WTC11 (cell line): ENCODE results near the gene CACNG4. TPM values are rescaled to one million over a fixed set of nuclear protein-coding genes. Genes with fewer than 3 reads are reported as not detected.

Experiments
- ATAC-seq: fragments of 200-7000 bp; cut with Tn5 transposase; 2 replicates; pipeline ENCODE4 v1.10.0; 2021; ENCODE audit warnings: mild to moderate bottlenecking, moderate library complexity
- CTCF ChIA-PET: fragments of 300-600 bp; sonication (Branson Sonifier 250); formaldehyde crosslinking; loops from one replicate; lab custom pipeline; 2021; ENCODE audit warnings: antibody characterized with exemption; lab: Charles Lee
- POLR2A ChIA-PET: fragments of 350-600 bp; sonication (Branson Sonifier 250); formaldehyde crosslinking; loops from one replicate; lab custom pipeline; 2021; ENCODE audit warnings: antibody characterized with exemption; lab: Charles Lee
- DNase-seq: peaks from one replicate; pipeline ENCODE4 v3.0.0; 2021; ENCODE audit warnings: low spot score
- H3K27ac Mint-ChIP-seq: 2 replicates; pipeline ENCODE4 v1.8.0; 2021; ENCODE audit warnings: mixed read lengths
- H3K27me3 Mint-ChIP-seq: 2 replicates; pipeline ENCODE4 v1.8.0; 2021; ENCODE audit warnings: low read depth, mild to moderate bottlenecking, moderate library complexity, mixed read lengths
- H3K36me3 Mint-ChIP-seq: 2 replicates; pipeline ENCODE4 v1.8.0; 2021; ENCODE audit warnings: mixed read lengths
- H3K4me1 Mint-ChIP-seq: 2 replicates; pipeline ENCODE4 v1.8.0; 2022; ENCODE audit warnings: mixed read lengths
- H3K4me3 Mint-ChIP-seq: 2 replicates; pipeline ENCODE4 v1.8.0; 2021; ENCODE audit warnings: mild to moderate bottlenecking, moderate library complexity, mixed read lengths
- H3K9me3 Mint-ChIP-seq: 2 replicates; pipeline ENCODE4 v1.8.0; 2021; ENCODE audit warnings: mixed read lengths
- AR ChIP-seq: fragments of 250-450 bp; sonication (Bioruptor Pico); IDR thresholded peaks from 2 replicates; pipeline ENCODE4 v1.9.0; 2021; ENCODE audit warnings: mild to moderate bottlenecking
- ATF1 ChIP-seq: sonication (generic); formaldehyde crosslinking; IDR thresholded peaks from 2 replicates; pipeline ENCODE4 v1.8.1; 2023; ENCODE audit warnings: mild to moderate bottlenecking, moderate library complexity, missing genetic modification reagents
- CBFB ChIP-seq: sonication (generic); formaldehyde crosslinking; IDR thresholded peaks from 2 replicates; pipeline ENCODE4 v1.8.1; 2022; ENCODE audit warnings: mild to moderate bottlenecking, low read depth, missing genetic modification reagents
- CREB1 ChIP-seq: sonication (generic); formaldehyde crosslinking; IDR thresholded peaks from 2 replicates; pipeline ENCODE4 v1.8.0; 2023; ENCODE audit warnings: mild to moderate bottlenecking, missing genetic modification reagents
- E2F5 ChIP-seq: sonication (generic); formaldehyde crosslinking; IDR thresholded peaks from 2 replicates; pipeline ENCODE4 v1.8.1; 2022; ENCODE audit warnings: mild to moderate bottlenecking, moderate library complexity, missing genetic modification reagents
- FOXP1 ChIP-seq: sonication (generic); formaldehyde crosslinking; IDR thresholded peaks from 2 replicates; pipeline ENCODE4 v1.8.0; 2022; ENCODE audit warnings: missing genetic modification reagents, mild to moderate bottlenecking, moderate library complexity, borderline replicate concordance
- HMGXB4 ChIP-seq: sonication (generic); formaldehyde crosslinking; IDR thresholded peaks from 2 replicates; pipeline ENCODE4 v1.8.1; 2023; ENCODE audit warnings: mild to moderate bottlenecking, moderate library complexity, missing genetic modification reagents
- IRF1 ChIP-seq: sonication (generic); formaldehyde crosslinking; IDR thresholded peaks from 2 replicates; pipeline ENCODE4 v1.8.0; 2023; ENCODE audit warnings: missing genetic modification reagents
- MAX ChIP-seq: sonication (generic); formaldehyde crosslinking; IDR thresholded peaks from 2 replicates; pipeline ENCODE4 v1.8.0; 2022; ENCODE audit warnings: mild to moderate bottlenecking, missing genetic modification reagents
- NFYB ChIP-seq: sonication (generic); formaldehyde crosslinking; conservative IDR thresholded peaks from 2 replicates; pipeline ENCODE4 v1.8.0; 2022; ENCODE audit warnings: low read depth, missing genetic modification reagents
- NR1H2 ChIP-seq: sonication (generic); formaldehyde crosslinking; IDR thresholded peaks from 2 replicates; pipeline ENCODE4 v1.9.0; 2021; ENCODE audit warnings: mild to moderate bottlenecking, moderate library complexity, missing genetic modification reagents
- SP1 ChIP-seq: sonication (generic); formaldehyde crosslinking; conservative IDR thresholded peaks from 2 replicates; pipeline ENCODE4 v1.8.1; 2022; ENCODE audit warnings: missing genetic modification reagents
- TCF7 ChIP-seq: sonication (generic); formaldehyde crosslinking; IDR thresholded peaks from 2 replicates; pipeline ENCODE4 v1.8.0; 2022; ENCODE audit warnings: mild to moderate bottlenecking, low read depth, missing genetic modification reagents, moderate library complexity
- ZNF219 ChIP-seq: sonication (generic); formaldehyde crosslinking; IDR thresholded peaks from 2 replicates; pipeline ENCODE4 v1.8.0; 2023; ENCODE audit warnings: missing genetic modification reagents, mild to moderate bottlenecking, borderline replicate concordance
- ZNF232 ChIP-seq: sonication (generic); formaldehyde crosslinking; IDR thresholded peaks from 2 replicates; pipeline ENCODE4 v1.8.0; 2022; ENCODE audit warnings: mild to moderate bottlenecking, missing genetic modification reagents
- ZNF281 ChIP-seq: sonication (generic); formaldehyde crosslinking; IDR thresholded peaks from 2 replicates; pipeline ENCODE4 v1.8.0; 2023; ENCODE audit warnings: mild to moderate bottlenecking, missing genetic modification reagents
- ZNF317 ChIP-seq: sonication (generic); formaldehyde crosslinking; IDR thresholded peaks from 2 replicates; pipeline ENCODE4 v1.8.1; 2023; ENCODE audit warnings: low read depth, mild to moderate bottlenecking, moderate library complexity, missing genetic modification reagents, borderline replicate concordance
- ZNF671 ChIP-seq: fragments of 250-450 bp; sonication (Bioruptor Pico); IDR thresholded peaks from 2 replicates; pipeline ENCODE4 v1.8.0; 2021; ENCODE audit warnings: mild to moderate bottlenecking
- total RNA-seq: library from RNA; stranded (reverse); gene quantifications from 3 replicates; pipeline ENCODE4 v1.2.3, GENCODE V29; 2021

CACNG4 gene
- total RNA-seq, 1 experiment from 2014 or later, result 3.4 TPM

GRCh38 chr17:66980896-66981295 is 16.4 kb downstream of the CACNG4 start (continued):
- TF ChIP-seq ZNF281 (CRISPR knock-in tag) (no peak), IRF1 (no peak), CBFB (no peak), ZNF219 (CRISPR knock-in tag) (no peak), TCF7 (CRISPR knock-in tag) (no peak)

- peaks cover 3% of the 10 kb centered on the region; the same call in 1 of the 2 replicates for H3K27me3 Mint-ChIP-seq
- CTCF ChIA-PET, result interaction anchor here (0.9 kb wide), 1 partner anchor 34 kb away, joined by 4 read pairs; no protein-coding TSS in a partner anchor
- peaks cover 5% of the 10 kb centered on the region for H3K4me1 Mint-ChIP-seq
- H3K4me3 Mint-ChIP-seq, result no peak overlapping the region
- H3K27ac Mint-ChIP-seq, result no peak overlapping the region
- no peak for ATAC-seq
- DNase-seq, result no peak
- H3K9me3 Mint-ChIP-seq, result peaks cover 7% of the 10 kb centered on the region
- H3K36me3 Mint-ChIP-seq, result no peaks in the 10 kb centered on the region; the same call in 1 of the 2 replicates
- peak; percentile 52; the same call in 1 of the 2 replicates for TF ChIP-seq NFYB (CRISPR knock-in tag)
- no peak for TF ChIP-seq ZNF219 (CRISPR knock-in tag)
- POLR2A ChIA-PET, result no interaction called here
Measured at GRCh38 chr17:66981983-66982508, 17.5 kb downstream of the CACNG4 start.

- peaks cover 5% of the 10 kb centered on the region for H3K4me1 Mint-ChIP-seq
- peaks cover 3% of the 10 kb centered on the region; the same call in 1 of the 2 replicates for H3K27me3 Mint-ChIP-seq
- H3K27ac Mint-ChIP-seq, result no peak overlapping the region
- H3K4me3 Mint-ChIP-seq, result no peak overlapping the region
- no peak for DNase-seq
- ChIA-PET POLR2A (no interaction called here), CTCF (interaction anchor here (1.5 kb wide), 1 partner anchor 33 kb away, joined by 4 read pairs; no protein-coding TSS in a partner anchor)
- no peak for ATAC-seq
- H3K9me3 Mint-ChIP-seq, result peaks cover 7% of the 10 kb centered on the region
- H3K36me3 Mint-ChIP-seq, result no peaks in the 10 kb centered on the region; the same call in 1 of the 2 replicates
- TF ChIP-seq E2F5 (CRISPR knock-in tag), result no peak
Measured at GRCh38 chr17:66983414-66984021, 19.0 kb downstream of the CACNG4 start.

GRCh38 chr17:66984730-66985129 is 20.2 kb downstream of the CACNG4 start:
- CTCF ChIA-PET, result interaction anchor here (1.5 kb wide), 1 partner anchor 32 kb away, joined by 4 read pairs; no protein-coding TSS in a partner anchor

More at GRCh38 chr17:66984730-66985129, 20.2 kb downstream of the CACNG4 start:
- Mint-ChIP-seq H3K4me1 (no peaks in the 10 kb centered on the region; the same call in 1 of the 2 replicates), H3K27me3 (peaks cover 3% of the 10 kb centered on the region; the same call in 1 of the 2 replicates), H3K36me3 (no peaks in the 10 kb centered on the region; the same call in 1 of the 2 replicates), H3K27ac (no peak overlapping the region), H3K9me3 (peaks cover 7% of the 10 kb centered on the region), H3K4me3 (no peak overlapping the region)
- ATAC-seq, result no peak
- no peak for DNase-seq
- TF ChIP-seq SP1 (CRISPR knock-in tag) (no peak), ZNF317 (no peak), AR (CRISPR knock-in tag) (no peak), ZNF232 (CRISPR knock-in tag) (no peak), MAX (CRISPR knock-in tag) (no peak), CREB1 (CRISPR knock-in tag) (no peak), ZNF671 (CRISPR knock-in tag) (no peak), E2F5 (CRISPR knock-in tag) (no peak), FOXP1 (CRISPR knock-in tag) (no peak), HMGXB4 (no peak), ATF1 (CRISPR knock-in tag) (no peak), NR1H2 (CRISPR knock-in tag) (no peak)
- POLR2A ChIA-PET, result no interaction called here
